Hypothalamus (tissue), 51 donors: Measurements from ENCODE around the gene DAAM2.

Experiments used
- DNase-seq, 51 donors: peaks; one replicate each; lab custom pipeline; 2025; lab: John Stamatoyannopoulos, UW

Gene DAAM2

DNA sequence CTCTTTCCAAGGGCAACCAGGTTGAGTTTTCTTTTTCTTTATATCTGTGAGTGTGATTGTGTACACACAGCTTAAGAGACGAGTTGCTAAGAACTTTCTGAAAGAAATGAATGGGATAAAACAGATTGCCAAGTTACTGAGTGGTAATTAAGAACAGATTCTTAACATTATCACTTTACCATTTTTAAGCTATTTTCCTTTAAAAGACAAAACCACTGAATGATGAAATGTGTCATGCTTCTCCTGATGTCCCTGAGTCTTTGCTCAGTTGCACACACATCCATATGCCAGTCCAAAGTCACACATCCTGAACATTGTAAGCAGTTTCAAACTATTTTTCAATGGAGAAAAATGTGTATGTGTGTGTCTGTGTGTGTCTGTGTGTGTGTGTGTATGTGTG is 5.5 kb upstream of the DAAM2 start:
- DNase-seq: no peak

DNA sequence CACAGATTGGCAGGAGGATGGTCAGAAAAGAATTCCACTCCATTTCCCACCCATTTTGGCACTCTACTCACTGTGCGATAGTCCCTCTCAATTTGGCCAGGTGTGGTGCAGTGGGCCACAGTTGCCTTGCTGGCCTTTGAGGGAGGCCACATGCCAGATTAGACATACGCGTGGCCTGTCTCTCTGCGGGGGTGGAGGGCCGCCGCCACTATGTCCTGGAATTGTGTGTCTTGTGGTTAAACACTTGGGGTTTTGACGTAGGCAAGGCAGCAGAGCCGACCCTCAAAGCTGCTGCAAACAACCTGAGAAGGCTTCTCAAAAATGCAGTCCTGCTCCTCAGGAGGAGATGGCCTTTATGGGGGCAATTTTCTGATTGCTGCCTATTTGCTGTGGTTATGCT is 4.9 kb upstream of the DAAM2 start:
- no peak for DNase-seq

DNA sequence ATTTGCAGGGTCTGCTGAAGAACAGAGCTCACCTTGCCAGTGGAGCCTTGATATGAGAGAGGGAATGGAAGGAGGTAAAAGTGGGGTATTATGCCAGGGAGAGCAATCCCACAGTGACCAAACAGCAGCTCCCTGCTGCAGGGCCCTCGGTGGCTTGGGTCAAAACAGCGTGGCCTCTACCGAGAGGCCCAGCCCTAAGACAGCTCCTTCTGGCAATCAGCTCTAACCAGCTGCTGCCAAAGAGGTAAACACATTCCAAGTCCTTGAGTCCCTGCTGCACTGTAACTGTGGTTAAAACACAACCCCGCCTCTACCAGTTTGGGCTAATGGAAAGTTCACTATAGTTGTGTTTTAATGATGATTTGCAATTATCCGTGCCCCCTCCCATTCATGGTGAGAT is 1.4 kb upstream of the DAAM2 start:
- DNase-seq: no peak

DNA sequence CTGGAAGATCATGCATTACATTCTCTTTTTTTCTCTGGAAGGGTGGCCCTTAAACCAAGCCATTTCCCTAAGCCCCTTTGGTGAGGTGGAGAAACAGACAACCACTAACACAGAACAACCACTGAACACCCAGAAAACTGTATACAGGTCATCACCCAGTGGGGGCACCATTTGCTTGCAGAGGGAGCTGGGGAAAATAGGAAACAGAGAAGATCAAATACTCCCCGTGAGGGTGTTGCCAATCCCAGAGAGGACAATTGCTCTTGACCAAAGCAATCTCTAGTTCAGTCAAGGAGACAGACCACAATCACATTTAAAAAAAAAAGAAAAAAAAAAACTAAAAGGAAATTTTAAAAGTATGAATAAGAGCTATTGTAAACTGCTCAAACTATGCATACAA is 865 bp upstream of the DAAM2 start:
- peak in 6 of 51 donors; percentile 15 to 34 (median 26) for DNase-seq

- DNase-seq: peak in 11 of 51 donors; percentile 10 to 75 (median 34)
Measured at GRCh38 chr6:39792540-39793450, 619 bp downstream of the DAAM2 start.

- DNase-seq: peak in 1 of 51 donors; percentile 61
Measured at GRCh38 chr6:39793516-39793915, 1.3 kb downstream of the DAAM2 start.

DNA sequence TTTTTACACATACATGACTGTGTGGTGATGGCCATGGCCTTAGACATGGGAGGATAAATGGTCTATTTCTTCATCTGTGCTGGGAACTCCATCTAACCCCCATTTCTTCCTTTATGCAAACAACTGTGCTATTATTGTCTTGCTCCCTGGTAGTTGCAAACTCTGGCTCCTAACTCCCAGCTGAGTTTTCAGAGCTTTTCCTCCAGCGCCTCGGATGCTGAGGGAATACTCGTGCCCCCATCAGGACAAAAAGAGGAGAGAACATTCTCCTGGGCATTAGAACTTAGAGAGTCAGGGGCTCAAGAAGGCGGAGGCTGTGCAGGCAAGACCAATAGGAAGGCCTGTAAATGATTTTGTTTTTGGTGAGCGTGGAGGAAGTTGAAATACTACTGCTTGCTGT is 2.1 kb downstream of the DAAM2 start:
- peak in 14 of 51 donors; percentile 25 to 69 (median 34) for DNase-seq

GRCh38 chr6:39797751-39798150 is 5.6 kb downstream of the DAAM2 start:
- no peak for DNase-seq

DNA sequence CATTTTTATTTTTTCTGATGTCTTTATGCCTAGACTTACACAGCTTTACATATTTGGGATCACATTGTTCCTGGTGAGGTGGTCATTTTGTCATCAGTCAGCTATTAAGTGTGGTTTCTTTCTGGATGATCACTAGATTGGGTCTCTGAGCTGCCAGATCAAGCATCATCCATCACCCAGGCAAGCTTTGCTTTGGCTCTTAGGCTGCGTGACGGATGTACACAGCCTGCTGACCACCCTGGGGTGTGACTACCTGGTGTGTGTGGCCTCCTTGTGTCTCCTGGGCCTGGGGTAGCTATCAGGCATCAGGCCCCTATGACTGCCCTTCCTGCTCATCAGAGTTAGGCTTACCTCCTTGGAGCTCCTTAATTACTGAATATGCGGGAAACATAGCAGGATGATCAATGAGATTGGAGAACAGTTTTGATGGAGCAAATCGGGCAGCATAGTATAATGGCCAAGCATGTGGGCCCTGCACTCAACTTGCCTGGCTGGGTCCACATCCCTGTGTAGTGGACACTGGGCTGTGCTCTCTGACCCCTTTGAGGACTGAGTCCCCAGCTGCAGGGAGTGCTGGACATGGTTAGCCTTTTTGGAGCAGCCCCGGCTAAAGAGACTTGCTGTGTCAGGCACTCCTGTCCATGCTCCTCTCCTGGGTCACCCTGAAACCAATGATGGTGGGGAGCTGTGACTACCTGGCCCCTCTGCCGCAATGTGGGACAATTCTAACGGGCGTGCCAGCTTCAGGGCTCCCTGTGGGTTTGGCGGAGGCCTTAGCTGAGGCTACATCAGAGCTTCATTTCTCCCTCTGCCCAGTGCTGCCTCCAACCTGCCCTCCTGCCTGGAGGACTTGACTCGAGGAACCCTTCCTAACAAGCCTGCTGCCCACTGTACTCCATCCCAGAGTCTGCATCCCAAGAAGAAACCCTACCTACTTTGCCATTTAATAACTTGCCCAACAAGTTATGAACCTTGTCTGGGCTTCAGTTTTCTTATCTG is 8.2 kb downstream of the DAAM2 start:
- DNase-seq: no peak

DNA sequence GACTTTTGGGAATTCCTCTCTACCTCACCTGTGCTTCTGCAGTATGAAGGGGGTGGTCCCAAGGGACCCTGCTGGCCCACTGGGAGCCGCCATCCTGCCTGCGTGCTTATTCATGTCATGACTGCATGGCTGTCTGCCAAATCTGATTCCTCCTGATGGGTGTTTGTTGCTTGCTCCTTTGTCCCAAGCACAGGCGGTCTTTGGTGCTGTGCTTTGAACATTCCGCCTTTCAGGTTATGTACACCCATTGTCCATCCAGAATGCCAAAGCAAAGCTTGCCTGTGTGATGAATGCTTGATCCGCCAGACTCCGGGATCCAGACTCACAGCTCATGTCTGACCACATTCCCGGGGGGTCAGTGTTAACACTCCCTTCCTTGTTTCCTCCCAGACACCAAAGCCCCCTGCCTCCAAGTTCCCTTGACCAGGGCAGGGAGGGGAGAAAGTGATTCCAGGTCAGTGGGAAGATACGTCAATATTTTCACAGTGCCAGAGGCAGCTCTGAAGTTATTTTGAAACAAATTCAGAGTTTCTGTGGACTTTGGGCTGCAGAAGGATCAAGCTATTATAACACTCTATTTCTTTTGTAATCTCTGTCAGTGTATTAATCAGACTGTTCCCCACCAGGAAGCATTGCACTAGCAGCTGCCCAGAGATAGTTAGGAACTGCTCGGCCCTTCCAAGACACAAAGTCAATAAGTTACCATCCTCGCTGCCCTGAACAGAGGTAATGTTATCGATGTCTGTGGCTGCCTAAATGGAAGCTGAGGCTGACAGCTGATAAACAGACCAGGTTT is 9.5 kb downstream of the DAAM2 start:
- DNase-seq: peak in 3 of 51 donors; percentile 15 to 30 (median 27)

DNA sequence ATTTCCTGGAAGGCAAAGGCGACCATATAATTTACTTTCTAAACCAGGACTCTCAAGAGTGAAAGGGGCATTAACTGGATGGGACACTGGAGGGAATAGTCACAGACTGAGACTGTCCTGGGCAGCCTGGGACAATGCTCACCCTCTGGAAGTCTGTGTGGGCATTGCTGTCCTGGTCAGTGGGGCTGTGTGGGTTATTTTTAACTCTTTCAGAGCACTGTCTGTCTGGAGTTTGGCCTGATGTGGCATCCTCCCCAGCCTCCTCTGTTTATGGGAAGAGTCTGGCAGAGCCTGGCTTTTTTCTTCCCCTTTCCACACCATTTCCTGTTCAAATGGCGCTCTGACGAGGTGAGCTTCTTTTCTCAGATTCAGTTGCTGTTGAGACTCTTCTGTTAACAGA is 11.7 kb downstream of the DAAM2 start:
- no peak for DNase-seq

DNA sequence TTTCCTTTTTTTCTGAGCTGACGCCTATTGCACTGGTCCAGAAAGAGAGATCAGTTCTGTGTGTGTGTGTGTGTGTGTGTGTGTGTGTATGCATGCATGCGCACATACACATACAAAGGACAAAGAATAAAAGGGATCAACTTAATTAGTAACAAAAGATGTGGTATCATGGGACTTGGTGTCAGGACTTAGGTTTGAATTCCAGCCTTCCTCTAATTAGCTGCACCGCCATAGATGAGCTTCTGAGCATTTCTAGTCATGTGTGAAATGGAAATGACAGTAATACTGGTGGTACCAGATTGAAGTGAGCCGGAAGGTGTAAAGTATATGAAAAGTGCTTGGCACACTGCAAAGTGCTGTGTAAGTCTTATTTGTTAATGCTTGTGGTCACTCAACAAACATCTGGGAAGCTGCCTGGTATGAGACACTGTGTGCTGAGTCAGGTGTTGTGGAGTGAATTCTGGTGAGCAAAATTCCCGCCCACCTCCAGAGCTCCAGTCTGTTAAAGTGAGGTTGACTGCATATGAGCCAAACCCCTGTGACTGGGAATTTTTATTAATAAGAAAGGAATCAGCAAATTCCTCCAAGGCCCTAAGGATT is 12.4 kb downstream of the DAAM2 start:
- DNase-seq: no peak

DNA sequence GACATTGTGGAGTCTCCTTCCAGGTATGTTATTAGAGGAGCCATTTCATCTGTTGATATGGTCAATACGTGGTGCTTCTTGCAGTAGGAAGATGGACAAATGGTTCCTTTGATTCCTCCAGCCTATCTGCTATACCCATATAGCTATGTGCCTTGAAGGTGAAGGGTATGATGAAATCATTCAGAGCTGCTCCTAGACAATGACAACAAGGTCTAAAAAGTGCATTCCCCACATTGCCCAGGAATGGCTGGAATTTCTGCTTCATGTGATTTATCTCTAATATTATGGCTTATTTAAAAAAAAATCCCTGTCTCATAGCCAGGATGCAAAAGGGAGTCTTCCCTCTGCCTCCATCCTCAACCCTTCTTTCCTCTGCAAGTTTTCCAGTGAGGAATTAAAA is 14.1 kb downstream of the DAAM2 start:
- no peak for DNase-seq

GRCh38 chr6:39808346-39808745 is 16.2 kb downstream of the DAAM2 start:
- DNase-seq: no peak

DNA sequence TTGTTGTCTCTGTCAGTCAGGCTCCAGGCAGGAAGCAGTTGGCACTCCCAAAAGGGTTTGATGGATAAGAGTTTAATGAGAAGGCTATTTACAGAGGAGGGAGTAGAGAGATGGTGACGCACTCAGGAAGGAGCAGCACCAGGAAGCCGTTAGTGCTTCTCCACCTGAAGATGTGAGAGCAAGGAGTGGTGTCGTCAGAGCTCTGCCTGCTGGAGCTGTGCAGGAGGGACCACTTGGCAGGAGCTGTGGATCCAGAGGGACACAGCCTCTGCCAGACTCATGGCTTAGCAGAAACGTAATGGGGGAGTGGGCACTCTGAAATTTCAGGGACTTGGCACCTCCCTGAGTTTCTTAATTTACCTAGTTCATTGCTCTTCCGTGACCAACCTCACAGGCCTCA is 16.8 kb downstream of the DAAM2 start:
- DNase-seq: peak in 4 of 51 donors; percentile 26 to 50 (median 32)

DNA sequence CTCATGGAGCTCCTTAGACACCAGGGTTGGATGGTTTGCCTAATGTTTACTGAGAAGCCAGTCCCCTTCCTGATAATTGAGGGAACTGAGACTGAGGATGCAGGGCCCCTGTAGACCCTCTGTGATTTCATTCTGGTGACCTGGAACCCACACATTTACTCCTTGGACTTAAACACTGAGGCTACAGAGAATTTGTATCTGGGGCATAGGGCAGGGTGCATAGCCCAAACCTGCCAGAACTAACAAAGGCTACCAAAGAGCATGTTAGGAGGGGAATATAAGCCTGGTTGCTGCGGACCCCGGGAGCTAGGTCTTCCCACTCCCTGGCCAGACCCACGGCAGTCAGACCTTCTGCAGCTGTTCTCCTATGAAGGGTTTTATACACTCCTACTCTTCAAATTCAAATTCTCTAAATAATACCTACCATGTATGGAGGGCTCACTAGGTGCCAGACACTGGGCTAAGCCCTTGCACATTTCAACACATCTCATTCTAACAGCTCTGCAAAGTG is 19.7 kb downstream of the DAAM2 start:
- no peak for DNase-seq

- no peak for DNase-seq
Measured at GRCh38 chr6:39812496-39812852, 20.3 kb downstream of the DAAM2 start.

- DNase-seq: peak in 1 of 51 donors; percentile 42
Measured at GRCh38 chr6:39812853-39813533, 20.8 kb downstream of the DAAM2 start.

GRCh38 chr6:39814236-39814635 is 22.1 kb downstream of the DAAM2 start:
- DNase-seq: no peak
